Fibroblast of lung (primary cell): ENCODE results near the gene DNAH14. TPM values are rescaled to one million over a fixed set of nuclear protein-coding genes. Genes with fewer than 3 reads are reported as not detected.

ENCODE experiments used
- DNase-seq, 2 donors: peaks; one replicate each; pipeline versions ENCODE4 v3.0.0 to v3.0.0-alpha.2; 2010; ENCODE audit warnings: low read depth in 2 of 2
- H2AFZ ChIP-seq: 2 replicates; pipeline ENCODE4 v1.5.1; 2012; ENCODE audit warnings: low read length, control low read depth, inconsistent platforms
- H3K27ac ChIP-seq: 2 replicates; pipeline ENCODE4 v1.5.1; 2011; ENCODE audit warnings: low read length, control low read depth; ENCODE audit not compliant: insufficient read depth
- H3K27me3 ChIP-seq: 2 replicates; pipeline ENCODE4 v1.5.1; 2011; ENCODE audit warnings: mild to moderate bottlenecking, low read length; ENCODE audit not compliant: control insufficient read depth, insufficient read depth
- H3K36me3 ChIP-seq: 2 replicates; pipeline ENCODE4 v1.5.1; 2011; ENCODE audit warnings: low read length; ENCODE audit not compliant: control insufficient read depth, insufficient read depth
- H3K4me1 ChIP-seq: 2 replicates; pipeline ENCODE4 v1.5.1; 2011; ENCODE audit warnings: low read length; ENCODE audit not compliant: control insufficient read depth, insufficient read depth; ENCODE audit errors: extremely low read depth
- H3K4me2 ChIP-seq: 2 replicates; pipeline ENCODE4 v1.5.1; 2011; ENCODE audit warnings: low read length, control low read depth; ENCODE audit not compliant: insufficient read depth; ENCODE audit errors: extremely low read depth
- H3K4me3 ChIP-seq, 4 experiments: fragments of 200-600 bp in 1 of 4; sonication (generic) in 1 of 4; replicated peaks in 1 of 4; 2 replicates each; pipeline ENCODE4 v1.5.1; 2011 to 2016; ENCODE audit warnings: low read length in 4 of 4, low read depth in 3 of 4, mild to moderate bottlenecking in 3 of 4, control low read depth in 2 of 4, inconsistent platforms in 1 of 4, mixed read lengths in 1 of 4; ENCODE audit not compliant: insufficient read depth in 1 of 4; ENCODE audit errors: control extremely low read depth in 1 of 4
- H3K79me2 ChIP-seq: 2 replicates; pipeline ENCODE4 v1.5.1; 2012; ENCODE audit warnings: mild to moderate bottlenecking, low read length, inconsistent platforms; ENCODE audit not compliant: control insufficient read depth, insufficient read depth
- H3K9ac ChIP-seq: 2 replicates; pipeline ENCODE4 v1.5.1; 2011; ENCODE audit warnings: mild to moderate bottlenecking, low read length, control low read depth; ENCODE audit not compliant: insufficient read depth
- H3K9me3 ChIP-seq: 2 replicates; pipeline ENCODE4 v1.5.1; 2012; ENCODE audit warnings: low read depth, low read length; ENCODE audit not compliant: control insufficient read depth, insufficient read depth
- H4K20me1 ChIP-seq: 2 replicates; pipeline ENCODE4 v1.5.1; 2011; ENCODE audit warnings: low read length; ENCODE audit not compliant: control insufficient read depth, insufficient read depth; ENCODE audit errors: extremely low read depth
- CTCF ChIP-seq, 2 donors: IDR thresholded peaks in 1 of 2; conservative IDR thresholded peaks in 1 of 2; 1 replicate in 1 of 2; 2 replicates in 1 of 2; pipeline ENCODE4 v1.5.1; 2011 to 2012; ENCODE audit warnings: low read length in 2 of 2, control low read depth in 1 of 2, inconsistent platforms in 1 of 2, low read depth in 1 of 2, mild to moderate bottlenecking in 1 of 2
- EZH2 ChIP-seq: IDR thresholded peaks from 2 replicates; pipeline ENCODE4 v1.5.1; 2012; ENCODE audit warnings: low read length, control low read depth, mild to moderate bottlenecking; ENCODE audit errors: missing control alignments
- polyA plus RNA-seq, 2 donors: library from polyadenylated mRNA; depleted of rRNA in 1 of 2; stranded (reverse) in 1 of 2; unstranded in 1 of 2; fragments of >200 nt; gene quantifications; 2 replicates each; pipeline ENCODE4 v1.2.1, GENCODE V29; 2011 to 2012; ENCODE audit warnings: missing spikeins in 1 of 2
- total RNA-seq: library from RNA; depleted of rRNA; stranded (reverse); fragments of >200 nt; gene quantifications from 2 replicates; pipeline ENCODE4 v1.2.1, GENCODE V29; 2014

DNAH14 gene
- total and polyA plus RNA-seq, 2 donors (not counting 1 experiment from before 2014, with no cell fraction given) = 5.4 to 19.7 TPM

GRCh38 chr1:225368036-225368552 lies 438.6 kb downstream of the DNAH14 start:
- H3K9ac ChIP-seq = no peak overlapping the region
- H3K27me3 ChIP-seq = no peaks in the 10 kb centered on the region
- no peak overlapping the region for H3K4me3 ChIP-seq
- no peak overlapping the region for H2AFZ ChIP-seq
- H3K9me3 ChIP-seq = no peaks in the 10 kb centered on the region
- TF ChIP-seq CTCF (conservative IDR thresholded peaks at IDR 0.05 in 1 of 2, IDR thresholded peaks at IDR 0.05 in 1 of 2; ENCODE audit: low read depth in 1 of 2, low read length in 2 of 2) = no peak
- no peak for TF ChIP-seq EZH2
- H3K36me3 ChIP-seq = no peaks in the 10 kb centered on the region
- no peak overlapping the region for H3K4me2 ChIP-seq
- no peak overlapping the region for H3K27ac ChIP-seq
- DNase-seq = no peak
- H3K79me2 ChIP-seq = no peaks in the 10 kb centered on the region
- H4K20me1 ChIP-seq = no peaks in the 10 kb centered on the region
- H3K4me1 ChIP-seq = no peaks in the 10 kb centered on the region

GRCh38 chr1:225371366-225372010 lies 442.0 kb downstream of the DNAH14 start:
- no peak for DNase-seq
- Histone ChIP-seq H3K4me2 (no peak overlapping the region), H3K79me2 (no peaks in the 10 kb centered on the region), H3K36me3 (no peaks in the 10 kb centered on the region), H4K20me1 (no peaks in the 10 kb centered on the region), H3K4me1 (no peaks in the 10 kb centered on the region), H3K27ac (no peak overlapping the region), H3K27me3 (no peaks in the 10 kb centered on the region), H3K9ac (no peak overlapping the region), H2AFZ (no peak overlapping the region), H3K4me3 (no peak overlapping the region), H3K9me3 (no peaks in the 10 kb centered on the region)
- no peak for TF ChIP-seq EZH2

DNA sequence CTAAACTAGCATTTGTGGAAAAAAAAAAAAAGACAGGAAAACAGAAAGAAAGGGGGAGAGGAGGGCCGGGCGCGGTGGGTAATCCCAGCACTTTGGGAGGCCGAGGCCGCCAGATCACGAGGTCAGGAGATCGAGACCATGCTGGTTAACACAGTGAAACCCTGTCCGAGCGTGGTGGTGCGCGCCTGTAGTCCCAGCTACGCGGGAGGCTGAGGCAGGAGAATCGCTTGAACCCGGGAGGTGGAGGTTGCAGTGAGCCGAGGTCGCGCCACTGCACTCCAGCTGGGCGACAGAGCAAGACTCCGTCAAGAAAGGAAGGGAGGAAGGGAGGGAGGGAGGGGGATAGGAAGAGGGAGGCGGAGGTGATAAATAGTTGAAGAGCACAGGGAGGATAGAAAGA lies 443.7 kb downstream of the DNAH14 start:
- no peaks in the 10 kb centered on the region for H3K36me3 ChIP-seq
- H3K4me2 ChIP-seq = no peak overlapping the region
- no peaks in the 10 kb centered on the region for H3K79me2 ChIP-seq
- no peak overlapping the region for H3K4me3 ChIP-seq
- no peaks in the 10 kb centered on the region for H3K9me3 ChIP-seq
- H3K27ac ChIP-seq = no peak overlapping the region
- no peaks in the 10 kb centered on the region for H4K20me1 ChIP-seq
- no peak overlapping the region for H3K9ac ChIP-seq
- no peaks in the 10 kb centered on the region for H3K4me1 ChIP-seq
- no peaks in the 10 kb centered on the region for H3K27me3 ChIP-seq
- H2AFZ ChIP-seq = no peak overlapping the region
- no peak for TF ChIP-seq EZH2
- TF ChIP-seq CTCF (conservative IDR thresholded peaks at IDR 0.05 in 1 of 2, IDR thresholded peaks at IDR 0.05 in 1 of 2; ENCODE audit: low read depth in 1 of 2, low read length in 2 of 2) = no peak
- DNase-seq = no peak
